B cell (primary cell): ENCODE measurements around the gene ZP1.

Experiments
- CTCF ChIP-seq: fragments of 200-600 bp; IDR thresholded peaks from one replicate; pipeline ENCODE4 v1.8.0; 2022; ENCODE audit warnings: antibody characterized with exemption, mild to moderate bottlenecking
- EZH2 ChIP-seq: IDR thresholded peaks from 2 replicates; pipeline ENCODE4 v1.6.1; 2012; ENCODE audit warnings: borderline replicate concordance, low read depth, mild to moderate bottlenecking, moderate library complexity, low read length; ENCODE audit not compliant: insufficient read depth, poor library complexity, severe bottlenecking

- TF ChIP-seq CTCF (no peak), EZH2 (no peak)
Observed at GRCh38 chr11:60836866-60837515, 30.4 kb upstream of the ZP1 start.
